Measurements from ENCODE around the gene VPS8. TPM values are rescaled to one million over a fixed set of nuclear protein-coding genes. Genes with fewer than 3 reads are reported as not detected.

Gene VPS8
- total RNA-seq, 4 donors from 2014 or later = 46.3 to 76.9 (median 59.3) TPM

DNA sequence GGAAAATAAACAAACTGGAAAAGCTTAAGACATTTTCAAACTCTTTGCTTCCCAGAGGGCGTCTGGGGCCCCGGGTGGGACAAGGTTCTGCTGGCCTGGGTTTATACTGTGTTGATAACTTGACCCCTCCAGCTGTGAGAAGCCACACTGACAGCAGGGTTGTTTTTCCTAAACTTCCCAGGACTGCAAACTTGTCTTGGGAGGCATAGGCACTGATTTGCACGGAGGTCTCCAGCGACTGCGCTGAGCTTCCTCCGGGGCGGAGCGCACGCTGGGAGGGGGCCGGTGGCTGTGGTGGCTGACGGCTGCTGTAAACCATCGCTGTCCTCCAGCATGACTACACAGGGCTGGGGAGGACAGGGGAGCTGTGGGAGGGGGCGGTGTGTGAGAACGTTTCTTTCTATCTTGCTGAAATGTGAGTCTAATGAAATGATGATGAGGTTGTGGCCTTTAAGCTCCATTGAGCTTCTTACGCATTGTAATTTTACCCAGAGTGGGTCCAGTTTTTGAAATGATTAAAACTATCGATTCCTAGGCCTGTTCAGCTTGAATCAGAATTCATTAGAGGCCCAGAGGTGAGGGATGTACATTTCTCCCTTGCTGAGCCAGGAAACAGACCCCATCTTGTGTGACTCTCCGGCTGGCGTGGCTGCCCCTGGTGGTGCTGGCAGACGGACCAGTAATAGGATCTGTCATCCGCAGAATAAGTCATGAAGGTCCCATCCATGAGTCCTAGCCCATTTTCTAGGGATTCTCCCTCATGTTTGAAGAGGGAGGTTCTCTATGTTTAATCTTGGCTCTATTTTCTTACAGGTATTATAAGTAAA lies 40.5 kb upstream of the VPS8 start:
- peaks cover 0 to 3% (median 0%) of the 10 kb centered on the region in 4 donors for H3K4me1 ChIP-seq
- no peak overlapping the region for H3K27ac ChIP-seq
- H3K4me3 ChIP-seq = no peak overlapping the region
- 62 to 68% methylated on average over 20 of the region's 20 CpGs for WGBS, 2 donors
- H3K9me3 ChIP-seq = no peaks in the 10 kb centered on the region
- H3K36me3 ChIP-seq = no peaks in the 10 kb centered on the region
- peaks cover 0 to 13% of the 10 kb centered on the region in 2 donors for H3K27me3 ChIP-seq
- DNase-seq (ENCODE audit: low spot score in 2 of 2) = no peak
- TF ChIP-seq, protein P1, sequence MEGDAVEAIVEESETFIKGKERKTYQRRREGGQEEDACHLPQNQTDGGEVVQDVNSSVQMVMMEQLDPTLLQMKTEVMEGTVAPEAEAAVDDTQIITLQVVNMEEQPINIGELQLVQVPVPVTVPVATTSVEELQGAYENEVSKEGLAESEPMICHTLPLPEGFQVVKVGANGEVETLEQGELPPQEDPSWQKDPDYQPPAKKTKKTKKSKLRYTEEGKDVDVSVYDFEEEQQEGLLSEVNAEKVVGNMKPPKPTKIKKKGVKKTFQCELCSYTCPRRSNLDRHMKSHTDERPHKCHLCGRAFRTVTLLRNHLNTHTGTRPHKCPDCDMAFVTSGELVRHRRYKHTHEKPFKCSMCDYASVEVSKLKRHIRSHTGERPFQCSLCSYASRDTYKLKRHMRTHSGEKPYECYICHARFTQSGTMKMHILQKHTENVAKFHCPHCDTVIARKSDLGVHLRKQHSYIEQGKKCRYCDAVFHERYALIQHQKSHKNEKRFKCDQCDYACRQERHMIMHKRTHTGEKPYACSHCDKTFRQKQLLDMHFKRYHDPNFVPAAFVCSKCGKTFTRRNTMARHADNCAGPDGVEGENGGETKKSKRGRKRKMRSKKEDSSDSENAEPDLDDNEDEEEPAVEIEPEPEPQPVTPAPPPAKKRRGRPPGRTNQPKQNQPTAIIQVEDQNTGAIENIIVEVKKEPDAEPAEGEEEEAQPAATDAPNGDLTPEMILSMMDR (IDR thresholded peaks at IDR 0.05) = no peak
- no peak for TF ChIP-seq EP300 (IDR thresholded peaks at IDR 0.05)
- no peak for TF ChIP-seq POLR2A (IDR thresholded peaks at IDR 0.05)

DNA sequence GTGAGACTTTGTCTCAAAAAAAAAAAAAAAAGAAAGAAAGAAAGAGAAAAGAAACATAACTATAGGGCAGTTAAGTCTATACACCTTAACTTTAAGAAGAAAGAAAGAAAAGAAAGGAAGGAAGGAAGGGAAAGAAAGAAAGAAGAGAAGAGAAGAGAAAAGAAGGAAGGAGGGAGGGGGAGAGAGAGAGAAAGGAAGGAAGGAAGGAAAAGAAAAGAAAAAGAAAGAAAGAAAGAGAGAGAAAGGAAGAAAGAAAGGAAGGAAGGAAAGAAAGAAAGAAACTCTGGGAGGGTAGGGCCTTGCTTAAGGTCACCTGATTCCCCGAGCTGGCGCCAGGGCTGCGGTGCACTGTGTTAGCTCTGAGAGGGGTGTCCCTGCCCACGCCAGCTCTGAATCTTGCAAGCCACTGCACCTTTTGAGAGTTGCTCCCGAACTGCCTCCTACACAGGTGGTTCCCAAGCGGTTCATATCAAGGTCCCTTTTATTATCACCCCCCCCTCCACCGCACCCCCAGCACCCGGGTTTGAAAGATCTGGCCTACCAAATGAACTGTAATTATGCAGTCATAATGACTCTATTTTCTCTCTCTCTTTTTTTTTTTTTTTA lies 39.2 kb upstream of the VPS8 start:
- H3K27me3 ChIP-seq = peaks cover 0 to 3% of the 10 kb centered on the region in 2 donors
- TF ChIP-seq EP300 (IDR thresholded peaks at IDR 0.05) (no peak), POLR2A (IDR thresholded peaks at IDR 0.05) (no peak)
- TF ChIP-seq, protein P1 (IDR thresholded peaks at IDR 0.05) = no peak
- no peak for DNase-seq (ENCODE audit: low spot score in 2 of 2)
- no peak overlapping the region for H3K27ac ChIP-seq
- H3K4me1 ChIP-seq = peaks cover 0 to 4% (median 1%) of the 10 kb centered on the region in 4 donors
- no peaks in the 10 kb centered on the region for H3K36me3 ChIP-seq
- H3K4me3 ChIP-seq = no peak overlapping the region
- WGBS, 2 donors = 79 to 83% methylated on average over 8 of the region's 8 CpGs
- H3K9me3 ChIP-seq = no peaks in the 10 kb centered on the region

DNA sequence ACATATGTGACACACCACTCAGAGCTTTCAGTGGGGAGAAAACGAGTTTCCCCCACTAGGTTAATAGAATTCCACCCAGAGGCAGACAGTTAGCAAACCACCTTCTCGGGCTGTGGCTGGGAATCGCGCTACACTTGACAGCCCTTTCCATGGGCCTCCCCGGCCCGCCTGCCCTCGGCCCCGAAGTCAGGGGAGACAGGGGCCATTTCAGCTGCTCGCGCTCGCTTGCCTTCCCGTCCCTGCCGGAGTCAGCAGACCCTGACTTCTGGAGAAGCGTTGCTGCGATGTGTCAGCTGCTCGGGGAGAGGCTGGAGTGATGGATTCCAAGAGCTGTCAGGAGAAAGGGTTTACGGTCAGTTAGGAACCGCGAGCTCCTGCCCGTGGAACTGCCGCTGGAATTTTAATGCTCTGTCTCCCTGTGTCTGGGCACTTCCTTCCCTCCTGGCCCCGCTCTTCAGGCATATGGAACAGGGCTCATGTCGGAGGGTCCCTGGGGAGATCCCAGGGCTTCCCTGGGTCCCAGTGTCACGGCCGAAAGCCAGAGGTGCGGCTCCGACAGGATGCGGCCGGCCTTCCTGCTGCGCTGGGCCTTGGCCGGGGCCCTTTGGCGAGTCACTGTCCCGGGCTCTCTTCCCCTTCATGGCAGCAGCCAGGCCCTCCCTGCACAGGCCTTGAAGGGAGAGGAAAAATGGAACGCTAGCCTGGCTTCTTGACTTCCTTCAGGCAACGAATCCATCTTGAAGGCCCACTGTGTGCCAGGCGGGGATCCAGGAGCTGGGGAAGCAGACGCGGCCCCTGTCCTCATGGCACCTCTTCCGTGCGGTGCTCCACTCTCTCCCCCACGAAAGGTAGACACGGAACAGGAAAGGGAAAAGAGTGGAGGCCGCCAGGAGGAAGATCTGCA lies 38.4 kb upstream of the VPS8 start:
- peak overlapping the region in 1 of 4 donors; percentile 56 for H3K27ac ChIP-seq
- no peaks in the 10 kb centered on the region for H3K36me3 ChIP-seq
- H3K9me3 ChIP-seq = no peaks in the 10 kb centered on the region
- peaks cover 0 to 11% (median 1%) of the 10 kb centered on the region in 4 donors for H3K4me1 ChIP-seq
- no peak for TF ChIP-seq EP300 (IDR thresholded peaks at IDR 0.05)
- no peak for TF ChIP-seq POLR2A (IDR thresholded peaks at IDR 0.05)
- TF ChIP-seq, protein P1 (IDR thresholded peaks at IDR 0.05) = no peak
- DNase-seq (ENCODE audit: low spot score in 2 of 2) = no peak
- peaks cover 0 to 3% of the 10 kb centered on the region in 2 donors for H3K27me3 ChIP-seq
- WGBS, 2 donors = 69 to 72% methylated on average over 39 to 43 of the region's 43 CpGs
- H3K4me3 ChIP-seq = no peak overlapping the region

DNA sequence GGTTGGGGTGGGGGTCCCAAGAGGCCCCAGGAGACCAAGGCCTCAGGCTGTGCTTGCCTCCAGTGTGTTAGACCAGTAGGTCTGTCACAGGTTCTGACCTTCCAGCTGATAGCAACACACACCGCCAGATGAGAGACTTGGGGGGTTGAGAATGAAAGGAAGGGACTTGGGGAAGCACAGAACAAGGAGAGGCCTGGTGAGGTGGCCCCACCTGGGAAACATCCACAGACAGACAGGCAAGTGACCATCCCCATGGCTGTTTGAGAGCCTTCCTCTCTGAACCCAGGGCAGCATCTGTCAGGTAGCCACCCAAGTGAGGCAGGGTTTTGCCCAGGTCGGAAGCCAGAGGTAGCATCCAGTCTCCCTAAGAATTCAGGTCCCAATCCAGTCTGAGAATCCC lies 35.0 kb upstream of the VPS8 start:
- Histone ChIP-seq H3K4me3 (no peak overlapping the region), H3K27me3 (no peaks in the 10 kb centered on the region), H3K36me3 (no peaks in the 10 kb centered on the region), H3K9me3 (no peaks in the 10 kb centered on the region), H3K4me1 (peaks cover 0 to 17% (median 0%) of the 10 kb centered on the region in 4 donors), H3K27ac (no peak overlapping the region)
- no peak for DNase-seq (ENCODE audit: low spot score in 2 of 2)
- no peak for TF ChIP-seq POLR2A (IDR thresholded peaks at IDR 0.05)
- TF ChIP-seq EP300 (IDR thresholded peaks at IDR 0.05) = no peak
- TF ChIP-seq, protein P1 (IDR thresholded peaks at IDR 0.05) = no peak
- WGBS, 2 donors = 93 to 96% methylated on average over 1 to 2 of the region's 2 CpGs
